ENCODE data around the gene MYCBP. TPM values are rescaled to one million over a fixed set of nuclear protein-coding genes. Genes with fewer than 3 reads are reported as not detected.
"Not testable (repeated sequence)": the region's sequence is repeated elsewhere in the genome, so short reads cannot be mapped to it uniquely, and the experiment has no call there.

Gene MYCBP
- total RNA-seq, 6 experiments from 2014 or later, result 28.4 to 43.7 (median 36.3) TPM

DNA sequence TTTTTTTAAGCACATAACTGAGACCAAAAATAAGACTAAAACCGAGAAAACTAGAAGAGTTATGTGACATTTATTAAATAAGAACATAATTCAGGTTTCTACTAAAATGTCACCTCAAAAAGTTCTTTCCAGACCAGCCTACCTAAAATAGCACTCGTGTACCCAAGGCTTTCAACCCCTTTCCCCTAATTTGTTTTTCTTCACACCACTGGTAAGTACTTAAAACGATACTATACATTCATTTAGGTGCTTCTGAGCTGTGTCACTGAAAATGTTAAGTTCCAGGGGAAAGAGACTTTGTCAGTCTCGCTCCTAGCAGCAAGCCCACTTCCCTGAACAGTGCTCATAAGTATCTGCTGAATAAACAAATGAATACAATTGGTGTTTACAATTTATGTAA is 20.4 kb downstream of the MYCBP start:
- H3K27me3 Mint-ChIP-seq (ENCODE audit: insufficient read depth), result no peaks in the 10 kb centered on the region
- H3K9me3 Mint-ChIP-seq, result no peaks in the 10 kb centered on the region

DNA sequence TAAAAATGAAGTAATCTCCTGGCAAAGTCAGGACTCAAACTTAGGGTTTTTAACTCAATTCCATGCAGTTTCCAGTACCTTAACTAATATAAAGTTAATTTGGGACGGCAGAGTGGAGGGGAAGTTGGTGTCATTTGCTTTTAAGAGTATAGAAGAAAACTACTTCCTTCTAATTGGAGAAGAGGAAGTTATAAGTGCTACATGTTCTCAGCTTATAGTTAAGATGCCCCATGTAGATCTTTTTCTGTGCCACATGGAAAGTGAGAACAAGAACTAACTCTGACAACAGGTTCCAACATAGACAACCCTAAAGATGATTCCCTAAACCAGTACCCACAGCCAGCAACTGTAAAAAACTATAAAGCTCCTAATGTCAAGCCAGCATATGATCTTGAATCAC is 25.1 kb downstream of the MYCBP start:
- TF ChIP-seq, protein P1, sequence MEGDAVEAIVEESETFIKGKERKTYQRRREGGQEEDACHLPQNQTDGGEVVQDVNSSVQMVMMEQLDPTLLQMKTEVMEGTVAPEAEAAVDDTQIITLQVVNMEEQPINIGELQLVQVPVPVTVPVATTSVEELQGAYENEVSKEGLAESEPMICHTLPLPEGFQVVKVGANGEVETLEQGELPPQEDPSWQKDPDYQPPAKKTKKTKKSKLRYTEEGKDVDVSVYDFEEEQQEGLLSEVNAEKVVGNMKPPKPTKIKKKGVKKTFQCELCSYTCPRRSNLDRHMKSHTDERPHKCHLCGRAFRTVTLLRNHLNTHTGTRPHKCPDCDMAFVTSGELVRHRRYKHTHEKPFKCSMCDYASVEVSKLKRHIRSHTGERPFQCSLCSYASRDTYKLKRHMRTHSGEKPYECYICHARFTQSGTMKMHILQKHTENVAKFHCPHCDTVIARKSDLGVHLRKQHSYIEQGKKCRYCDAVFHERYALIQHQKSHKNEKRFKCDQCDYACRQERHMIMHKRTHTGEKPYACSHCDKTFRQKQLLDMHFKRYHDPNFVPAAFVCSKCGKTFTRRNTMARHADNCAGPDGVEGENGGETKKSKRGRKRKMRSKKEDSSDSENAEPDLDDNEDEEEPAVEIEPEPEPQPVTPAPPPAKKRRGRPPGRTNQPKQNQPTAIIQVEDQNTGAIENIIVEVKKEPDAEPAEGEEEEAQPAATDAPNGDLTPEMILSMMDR (IDR thresholded peaks at IDR 0.05), result no peak
- Mint-ChIP-seq H3K4me3 (no peak overlapping the region), H3K4me1 (ENCODE audit: low read depth) (no peaks in the 10 kb centered on the region), H3K27ac (no peak overlapping the region), H3K36me3 (ENCODE audit: low read depth) (peaks cover 27% of the 10 kb centered on the region), H3K9me3 (no peaks in the 10 kb centered on the region), H3K27me3 (ENCODE audit: insufficient read depth) (no peaks in the 10 kb centered on the region)
- DNase-seq, result no peak

More for the DNA sequence above, 20.4 kb downstream of the MYCBP start:
- Mint-ChIP-seq H3K36me3 (ENCODE audit: low read depth) (peaks cover 17% of the 10 kb centered on the region), H3K4me3 (no peak overlapping the region), H3K27ac (no peak overlapping the region), H3K4me1 (ENCODE audit: low read depth) (peaks cover 6% of the 10 kb centered on the region; the same call in 1 of the 2 replicates)
- no peak for DNase-seq
- TF ChIP-seq, protein P1 (IDR thresholded peaks at IDR 0.05), result no peak

DNA sequence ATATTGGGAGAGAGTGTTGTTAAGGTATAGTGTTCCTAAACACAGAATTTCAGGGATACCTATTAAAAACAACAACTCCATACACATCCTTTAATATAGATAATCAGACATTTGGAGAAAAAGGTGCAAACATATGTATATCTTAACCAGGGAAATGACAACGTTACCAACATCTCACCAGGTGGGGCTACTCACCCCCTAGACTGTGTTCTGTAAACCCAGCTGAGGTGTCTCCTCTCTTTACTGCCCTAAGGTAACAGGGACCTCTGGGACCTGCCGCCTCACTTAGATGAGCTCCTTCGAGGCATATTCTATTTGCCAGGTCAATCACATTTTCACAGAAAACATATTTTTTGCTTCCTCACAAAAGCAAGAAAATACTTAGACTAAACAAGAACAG is 26.9 kb downstream of the MYCBP start:
- Mint-ChIP-seq H3K4me1 (ENCODE audit: low read depth) (no peaks in the 10 kb centered on the region), H3K27ac (peak overlapping the region; percentile 7; the same call in 1 of the 2 replicates), H3K36me3 (ENCODE audit: low read depth) (peaks cover 19% of the 10 kb centered on the region), H3K9me3 (no peaks in the 10 kb centered on the region), H3K27me3 (ENCODE audit: insufficient read depth) (no peaks in the 10 kb centered on the region), H3K4me3 (no peak overlapping the region)
- TF ChIP-seq, protein P1 (IDR thresholded peaks at IDR 0.05), result no peak
- no peak for DNase-seq

DNA sequence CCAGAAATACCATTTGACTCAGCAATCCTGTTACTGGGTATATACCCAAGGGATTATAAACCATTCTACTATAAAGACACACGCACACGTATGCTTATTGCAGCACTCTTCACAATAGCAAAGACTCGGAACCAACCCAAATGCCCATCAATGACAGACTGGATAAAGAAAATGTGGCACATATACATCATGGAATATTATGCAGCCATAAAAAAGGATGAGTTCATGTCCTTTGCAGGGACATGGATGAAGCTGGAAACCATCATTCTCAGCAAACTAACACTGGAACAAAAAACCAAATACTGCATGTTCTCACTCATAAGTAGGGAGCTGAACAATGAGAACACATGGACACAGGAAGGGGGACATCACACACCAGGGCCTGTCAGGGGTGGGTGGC is 28.1 kb downstream of the MYCBP start:
- not testable (repeated sequence) for H3K4me3 Mint-ChIP-seq; DNase-seq; H3K27me3 Mint-ChIP-seq (ENCODE audit: insufficient read depth); H3K27ac Mint-ChIP-seq; H3K4me1 Mint-ChIP-seq (ENCODE audit: low read depth); H3K9me3 Mint-ChIP-seq
- peaks cover 17% of the 10 kb centered on the region for H3K36me3 Mint-ChIP-seq (ENCODE audit: low read depth)

DNA sequence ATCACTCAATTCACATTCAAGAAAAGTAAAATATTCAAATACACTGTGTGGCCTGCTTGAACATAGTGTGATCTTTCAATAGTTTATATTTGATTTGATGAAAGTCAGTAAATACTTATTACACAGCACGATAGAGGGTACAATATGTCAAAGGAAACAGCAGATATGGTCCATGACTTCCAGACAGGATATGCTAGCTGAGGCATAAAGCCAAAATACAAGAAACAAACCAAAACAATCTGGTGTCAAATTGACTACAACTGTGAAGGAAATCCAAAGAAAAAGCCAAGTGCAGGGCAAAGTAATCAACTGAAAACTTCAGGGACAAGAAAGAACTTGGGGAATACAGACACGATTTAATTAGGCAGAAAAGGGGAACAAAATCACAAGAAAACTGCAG is 32.9 kb downstream of the MYCBP start:
- no peak overlapping the region for H3K27ac Mint-ChIP-seq

DNA sequence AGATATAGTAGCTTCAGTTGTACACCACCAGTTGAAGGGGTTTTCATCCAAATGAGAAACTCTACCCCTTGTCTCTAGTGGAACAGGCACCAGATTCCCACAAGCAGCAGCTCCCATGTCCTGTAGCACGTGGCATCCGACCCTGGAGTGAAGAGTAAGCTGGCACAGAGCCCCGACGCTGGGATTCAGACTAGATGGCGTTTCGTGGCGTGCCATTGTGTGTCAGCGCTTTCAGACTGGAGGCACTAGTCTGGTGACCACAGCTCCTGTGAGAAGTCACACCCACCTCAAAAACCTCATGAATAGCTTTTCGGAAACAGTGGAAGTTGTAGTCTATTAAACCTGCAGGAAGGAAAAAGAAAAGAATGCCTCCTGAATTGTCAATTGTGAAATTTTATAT is 33.8 kb downstream of the MYCBP start:
- Mint-ChIP-seq H3K9me3 (no peaks in the 10 kb centered on the region), H3K4me1 (ENCODE audit: low read depth) (no peaks in the 10 kb centered on the region), H3K36me3 (ENCODE audit: low read depth) (peaks cover 16% of the 10 kb centered on the region), H3K4me3 (no peak overlapping the region), H3K27ac (no peak overlapping the region), H3K27me3 (ENCODE audit: insufficient read depth) (no peaks in the 10 kb centered on the region)
- TF ChIP-seq, protein P1 (IDR thresholded peaks at IDR 0.05), result no peak
- no peak for DNase-seq

More for the DNA sequence above, 32.9 kb downstream of the MYCBP start:
- no peak for DNase-seq
- no peaks in the 10 kb centered on the region for H3K4me1 Mint-ChIP-seq (ENCODE audit: low read depth)
- no peaks in the 10 kb centered on the region for H3K9me3 Mint-ChIP-seq
- H3K27me3 Mint-ChIP-seq (ENCODE audit: insufficient read depth), result no peaks in the 10 kb centered on the region
- H3K4me3 Mint-ChIP-seq, result no peak overlapping the region
- TF ChIP-seq, protein P1 (IDR thresholded peaks at IDR 0.05), result no peak
- H3K36me3 Mint-ChIP-seq (ENCODE audit: low read depth), result peaks cover 23% of the 10 kb centered on the region

DNA sequence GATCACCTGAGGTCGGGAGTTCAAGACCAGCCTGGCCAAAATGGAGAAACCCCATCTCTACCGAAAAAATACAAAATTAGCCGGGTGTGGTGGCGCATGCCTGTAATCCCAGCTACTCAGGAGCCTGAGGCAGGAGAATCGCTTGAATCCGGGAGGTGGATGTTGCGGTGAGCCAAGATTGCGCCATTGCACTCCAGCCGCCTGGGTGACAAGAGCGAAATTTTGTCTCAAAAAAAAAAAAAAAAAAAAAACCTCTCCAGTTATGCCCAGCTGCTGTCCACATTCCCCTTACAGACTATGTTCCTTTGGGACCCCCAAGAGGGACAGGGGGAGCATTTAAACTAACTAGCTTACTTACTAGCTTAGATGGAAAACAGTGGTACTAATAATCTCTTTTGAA is 36.8 kb downstream of the MYCBP start:
- H3K4me1 Mint-ChIP-seq (ENCODE audit: low read depth); H3K36me3 Mint-ChIP-seq (ENCODE audit: low read depth); H3K4me3 Mint-ChIP-seq; H3K9me3 Mint-ChIP-seq; H3K27me3 Mint-ChIP-seq (ENCODE audit: insufficient read depth); H3K27ac Mint-ChIP-seq; DNase-seq: not testable (repeated sequence)

Measured in HFFc6 (cell line).